HepG2 (cell line): Measurements from ENCODE around the gene NKX1-1. TPM values are rescaled to one million over a fixed set of nuclear protein-coding genes. Genes with fewer than 3 reads are reported as not detected.

Experiments used
- ATAC-seq: fragments of 200-7000 bp; cut with Tn5 transposase; 3 replicates; pipeline ENCODE4 v1.9.1; 2020; ENCODE audit warnings: mild to moderate bottlenecking, moderate library complexity
- BruUV-seq: library from RNA; stranded (reverse); fragments of 400-500 nt; replicated peaks from 2 replicates; lab custom pipeline; 2021; lab: Mats Ljungman, UMichigan
- CTCF ChIA-PET: fragments of 300-600 bp; formaldehyde crosslinking; extraction: SDS; loops from one replicate; lab custom pipeline; 2021; ENCODE audit warnings: low total read pairs, inconsistent platforms, low intra/inter-chr PET ratio; lab: Yijun Ruan, JAX
- POLR2A ChIA-PET: fragments of 350-600 bp; sonication (Branson Sonifier 250); formaldehyde crosslinking; loops from one replicate; lab custom pipeline; 2020; ENCODE audit warnings: antibody characterized with exemption, inconsistent platforms; lab: Yijun Ruan, JAX
- DNase-seq: peaks from one replicate; pipeline ENCODE4 v3.0.0-alpha.2; 2015; ENCODE audit warnings: low spot score
- FAIRE-seq: peaks from 3 replicates; lab custom pipeline; 2011; peaks lifted over from hg19 to GRCh38; lab: Jason Lieb, UNC
- H2AFZ ChIP-seq: one replicate; pipeline ENCODE4 v1.6.1; 2011; ENCODE audit warnings: low read length, inconsistent platforms
- H3K27ac ChIP-seq: fragments of 300-600 bp; 3 replicates; pipeline ENCODE4 v1.8.0; 2011; ENCODE audit warnings: mixed run types, mild to moderate bottlenecking, mixed read lengths, low read length, inconsistent platforms; ENCODE audit not compliant: insufficient read depth; ENCODE audit errors: extremely low read length
- H3K27me3 ChIP-seq, 2 experiments: fragments of 200-600 bp in 1 of 2; 2 replicates in 1 of 2; 3 replicates in 1 of 2; pipeline versions ENCODE4 v1.6.0 to v1.8.0; 2011; ENCODE audit warnings: low read length in 2 of 2, mild to moderate bottlenecking in 2 of 2, moderate library complexity in 2 of 2, inconsistent platforms in 1 of 2; ENCODE audit not compliant: insufficient read depth in 2 of 2, control insufficient read depth in 1 of 2
- H3K36me3 ChIP-seq, 2 experiments: fragments of 200-600 bp in 1 of 2; replicated peaks in 1 of 2; 2 replicates in 1 of 2; 3 replicates in 1 of 2; pipeline versions ENCODE4 v1.5.1 to v1.8.0; 2011; ENCODE audit warnings: low read length in 2 of 2, inconsistent platforms in 1 of 2; ENCODE audit not compliant: insufficient read depth in 2 of 2, control insufficient read depth in 1 of 2
- H3K4me1 ChIP-seq: 2 replicates; pipeline ENCODE4 v1.5.1; 2012; ENCODE audit warnings: low read length, inconsistent platforms; ENCODE audit not compliant: insufficient read depth
- H3K4me2 ChIP-seq: 2 replicates; pipeline ENCODE4 v1.6.0; 2011; ENCODE audit warnings: low read depth, low read length, inconsistent platforms
- H3K4me3 ChIP-seq, 3 experiments: fragments of 200-600 bp in 1 of 3; sonication (generic), shearing (Covaris generic) in 1 of 3; replicated peaks in 1 of 3; 2 replicates each; pipeline ENCODE4 v1.5.1; 2011 to 2016; ENCODE audit warnings: low read length in 3 of 3, inconsistent platforms in 2 of 3, low read depth in 2 of 3, mild to moderate bottlenecking in 2 of 3, control low read depth in 1 of 3, mixed read lengths in 1 of 3; ENCODE audit not compliant: insufficient read depth in 1 of 3
- H3K79me2 ChIP-seq: one replicate; pipeline ENCODE4 v1.6.1; 2011; ENCODE audit warnings: low read length, inconsistent platforms; ENCODE audit not compliant: insufficient read depth
- H3K9ac ChIP-seq: 2 replicates; pipeline ENCODE4 v1.6.0; 2011; ENCODE audit warnings: mild to moderate bottlenecking, low read depth, low read length, inconsistent platforms; ENCODE audit not compliant: insufficient read depth
- H3K9me3 ChIP-seq: 2 replicates; pipeline ENCODE4 v1.5.1; 2012; ENCODE audit warnings: mild to moderate bottlenecking, low read length
- H4K20me1 ChIP-seq: 2 replicates; pipeline ENCODE4 v1.6.0; 2011; ENCODE audit warnings: inconsistent platforms, mild to moderate bottlenecking, low read length, moderate library complexity; ENCODE audit not compliant: insufficient read depth
- BRCA1 ChIP-seq: sonication (generic); formaldehyde crosslinking; IDR thresholded peaks from 2 replicates; pipeline ENCODE4 v1.4.0; 2020; ENCODE audit warnings: missing genetic modification reagents
- EEA1 ChIP-seq: sonication (generic); formaldehyde crosslinking; IDR thresholded peaks from 2 replicates; pipeline ENCODE4 v1.5.1; 2020; ENCODE audit warnings: mild to moderate bottlenecking, missing genetic modification reagents, borderline replicate concordance
- KAT2B ChIP-seq: fragments of 150-350 bp; IDR thresholded peaks from 2 replicates; pipeline ENCODE4 v1.6.1; 2014; ENCODE audit warnings: low read depth, low read length, borderline replicate concordance
- SNRNP70 ChIP-seq: fragments of 200-400 bp; formaldehyde crosslinking; IDR thresholded peaks from 2 replicates; pipeline ENCODE4 v1.6.1; 2017; ENCODE audit warnings: mild to moderate bottlenecking, low read depth, low read length, moderate library complexity
- ZMYM2 ChIP-seq: sonication (generic); formaldehyde crosslinking; IDR thresholded peaks from 2 replicates; pipeline ENCODE4 v1.8.0; 2022; ENCODE audit warnings: mild to moderate bottlenecking, missing genetic modification reagents
- ZNF20 ChIP-seq: sonication (generic); formaldehyde crosslinking; IDR thresholded peaks from 2 replicates; pipeline ENCODE4 v1.4.0; 2020; ENCODE audit warnings: mild to moderate bottlenecking, moderate library complexity, missing genetic modification reagents
- ZNF343 ChIP-seq: sonication (generic); formaldehyde crosslinking; IDR thresholded peaks from 2 replicates; pipeline ENCODE4 v1.4.0; 2020; ENCODE audit warnings: mild to moderate bottlenecking, missing genetic modification reagents
- ZNF564 ChIP-seq: sonication (generic); formaldehyde crosslinking; IDR thresholded peaks from 2 replicates; pipeline ENCODE4 v1.8.1; 2023; ENCODE audit warnings: mild to moderate bottlenecking, missing genetic modification reagents
- ZNF572 ChIP-seq: sonication (generic); formaldehyde crosslinking; IDR thresholded peaks from 2 replicates; pipeline ENCODE4 v1.5.1; 2020; ENCODE audit warnings: mild to moderate bottlenecking, missing genetic modification reagents
- ZNF589 ChIP-seq: sonication (generic); formaldehyde crosslinking; conservative IDR thresholded peaks from 2 replicates; pipeline ENCODE4 v1.8.0; 2022; ENCODE audit warnings: mild to moderate bottlenecking, moderate library complexity, missing genetic modification reagents
- ZNF687 ChIP-seq: sonication (generic); formaldehyde crosslinking; IDR thresholded peaks from 2 replicates; pipeline ENCODE4 v1.5.1; 2020; ENCODE audit warnings: mild to moderate bottlenecking, missing genetic modification reagents, moderate library complexity
- WGBS: methylation state at CpG from one replicate; pipeline ENCODE4 v1.1.6; 2017; ENCODE audit warnings: low lambda C conversion rate; 5-methylcytosine and 5-hydroxymethylcytosine counted together
- in situ Hi-C: cut with HindIII; loops from 2 replicates; pipeline ENCODE4 v1.10.0; 2017; ENCODE audit warnings: low pct_unique_long_range_greater_than_20kb; ENCODE audit not compliant: extremely low pct_ligation_motif_present
- intact Hi-C: fragments of 100-400 bp; cut with micrococcal nuclease; formaldehyde crosslinking; loops from one replicate; pipeline ENCODE4 v1.10.0; 2022; ENCODE audit not compliant: unreplicated experiment
- polyA plus RNA-seq, 8 experiments: library from polyadenylated mRNA; depleted of rRNA in 3 of 8; stranded (reverse) in 7 of 8; unstranded in 1 of 8; fragments of >200 nt; fragmentation: Illumina TruSeq in 4 of 8; extraction: Trizol in 4 of 8; gene quantifications; 2 replicates each; pipeline versions ENCODE4 v1.2.1 to v1.2.3, GENCODE V29; 2011 to 2016; ENCODE audit warnings: low read depth in 4 of 8, missing spikeins in 1 of 8, mixed read lengths in 1 of 8; ENCODE audit not compliant: insufficient read depth in 1 of 8
- total RNA-seq, 5 experiments: library from RNA; depleted of rRNA; stranded (reverse); fragments of >200 nt; fragmentation: Illumina TruSeq; extraction: Trizol; gene quantifications; 2 replicates each; pipeline ENCODE4 v1.2.3, GENCODE V29; 2016; ENCODE audit warnings: low read depth in 1 of 5

The NKX1-1 gene
- total and polyA plus RNA-seq, 2 of the 13 experiments (the other 11 are each of a cell fraction or from before 2014, with no cell fraction given): not detected

GRCh38 chr4:1416948-1417260 lies 10.7 kb upstream of the NKX1-1 start (continued):
- TF ChIP-seq ZNF687 (no peak), ZNF20 (CRISPR knock-in tag) (no peak), KAT2B (no peak), BRCA1 (CRISPR knock-in tag) (no peak), EEA1 (no peak), SNRNP70 (no peak), ZNF572 (CRISPR knock-in tag) (no peak), ZMYM2 (no peak)
- TF ChIP-seq, all 625 proteins: peak for 0

DNA sequence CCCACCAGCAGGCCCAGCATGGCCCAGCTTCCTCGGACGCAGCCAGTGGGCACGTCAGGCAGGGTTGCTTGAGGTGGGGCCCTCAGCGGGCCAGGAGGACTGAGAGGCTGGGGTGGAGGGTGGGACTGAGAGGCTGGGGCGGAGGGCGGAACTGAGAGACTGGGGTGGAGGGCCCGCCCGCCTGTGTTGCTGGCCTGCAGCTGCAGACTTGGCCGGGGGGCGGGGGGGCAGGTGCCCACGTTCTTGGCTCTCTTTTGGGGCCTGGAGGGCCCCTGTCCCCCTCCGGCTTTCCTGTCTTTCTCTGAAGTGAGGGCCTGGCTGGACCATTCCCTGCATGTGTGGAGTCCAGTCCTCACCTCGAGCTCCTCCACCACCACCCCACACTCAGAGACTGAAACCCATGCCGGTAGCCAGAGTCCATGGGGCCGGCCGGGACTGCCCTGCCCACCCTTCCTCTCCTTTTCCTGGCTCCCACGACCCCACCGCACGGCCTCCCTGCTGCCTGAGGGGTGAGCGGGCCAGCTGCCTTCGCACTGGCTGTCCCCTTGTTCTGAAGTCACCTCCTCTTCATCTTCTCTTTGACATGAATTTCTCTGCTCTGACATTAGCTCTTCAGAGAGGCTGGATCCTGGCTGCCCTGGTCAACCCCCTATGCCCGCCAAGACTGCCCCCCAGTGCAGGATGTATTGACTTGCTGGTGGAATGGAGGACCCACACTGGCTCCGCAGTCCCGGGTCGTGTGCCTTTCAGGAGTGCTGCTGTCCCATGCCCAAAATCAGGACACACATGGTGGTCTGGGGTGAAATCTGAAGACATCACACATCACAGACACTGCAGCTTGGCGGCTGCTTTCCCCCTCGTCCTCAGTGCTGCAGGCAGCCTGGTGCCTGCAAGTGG lies 10.1 kb upstream of the NKX1-1 start:
- ATAC-seq: no peak
- Histone ChIP-seq H3K36me3 (no peaks in the 10 kb centered on the region), H2AFZ (no peak overlapping the region), H3K27ac (no peak overlapping the region), H3K9ac (no peak overlapping the region), H4K20me1 (no peaks in the 10 kb centered on the region), H3K79me2 (no peaks in the 10 kb centered on the region), H3K4me3 (no peak overlapping the region), H3K27me3 (peaks cover 0 to 33% of the 10 kb centered on the region in 2 experiments; a peak in 4 of 5 replicates), H3K4me2 (no peak overlapping the region), H3K4me1 (no peaks in the 10 kb centered on the region), H3K9me3 (no peaks in the 10 kb centered on the region)
- POLR2A ChIA-PET: no interaction called here
- intact Hi-C loops: no loop called here
- WGBS: 33% methylated on average over 7 of the region's 27 CpGs
- BruUV-seq: no TSS peak
- CTCF ChIA-PET: no interaction called here
- no peak for DNase-seq
- TF ChIP-seq ZNF343 (no peak), ZNF564 (CRISPR knock-in tag) (no peak), ZNF589 (no peak)
- FAIRE-seq: no peak
- in situ Hi-C loops: no loop called here
